Prostate gland (tissue), 2 donors: ENCODE data around the gene ADAMTS10. TPM values are rescaled to one million over a fixed set of nuclear protein-coding genes. Genes with fewer than 3 reads are reported as not detected.

Source experiments
- DNase-seq: peaks from one replicate; pipeline ENCODE4 v3.0.0-alpha.2; 2019; ENCODE audit warnings: low spot score
- H3K27ac ChIP-seq, 2 donors: fragments of 200-600 bp; sonication (generic); 2 replicates each; pipeline ENCODE4 v1.5.1; 2017 to 2019
- H3K27me3 ChIP-seq: fragments of 200-600 bp; sonication (generic); replicated peaks from 2 replicates; pipeline ENCODE4 v1.5.1; 2019; ENCODE audit not compliant: insufficient read depth
- H3K36me3 ChIP-seq, 2 donors: fragments of 200-600 bp; sonication (generic); 1 replicate in 1 of 2; 2 replicates in 1 of 2; pipeline versions ENCODE4 v1.5.1 to v1.8.1; 2017 to 2019
- H3K4me1 ChIP-seq: fragments of 200-600 bp; sonication (generic); replicated peaks from 2 replicates; pipeline ENCODE4 v1.5.1; 2019
- H3K4me3 ChIP-seq, 2 donors: fragments of 200-600 bp; sonication (generic); 2 replicates each; pipeline ENCODE4 v1.5.1; 2017 to 2019
- H3K9me3 ChIP-seq: fragments of 200-600 bp; sonication (generic); 2 replicates; pipeline ENCODE4 v1.5.1; 2017
- CTCF ChIP-seq, 4 experiments: fragments of 200-600 bp in 2 of 4; fragments of 450-650 bp in 2 of 4; sonication (generic) in 2 of 4; IDR thresholded peaks; 1 replicate in 3 of 4; 2 replicates in 1 of 4; pipeline ENCODE4 v1.5.1; 2016 to 2019; ENCODE audit warnings: antibody characterized with exemption in 4 of 4, mild to moderate bottlenecking in 2 of 4, moderate library complexity in 2 of 4
- POLR2A ChIP-seq: fragments of 450-650 bp; IDR thresholded peaks from one replicate; pipeline ENCODE4 v1.6.1; 2016; ENCODE audit warnings: antibody characterized with exemption, mild to moderate bottlenecking
- POLR2AphosphoS5 ChIP-seq: sonication (generic); formaldehyde crosslinking; IDR thresholded peaks from one replicate; pipeline ENCODE4 v1.6.1; 2017; ENCODE audit warnings: antibody characterized with exemption
- WGBS: methylation state at CpG from one replicate; pipeline ENCODE4 v1.1.5; 2018; 5-methylcytosine and 5-hydroxymethylcytosine counted together
- intact Hi-C: fragments of 100-400 bp; cut with DNase I; formaldehyde crosslinking; loops from one replicate; pipeline ENCODE4 v1.14.2; 2022
- total RNA-seq, 2 donors: library from RNA; depleted of rRNA; stranded (reverse); fragments of >200 nt; gene quantifications; one replicate each; pipeline ENCODE4 v1.1.0, GENCODE V29; 2016

The ADAMTS10 gene
- total RNA-seq, 2 donors from 2014 or later: 9.7 to 48.1 TPM

GRCh38 chr19:8654591-8655339 lies 44.2 kb upstream of the ADAMTS10 start:
- Histone ChIP-seq H3K27me3 (no peaks in the 10 kb centered on the region), H3K36me3 (no peaks in the 10 kb centered on the region), H3K4me3 (no peak overlapping the region), H3K4me1 (no peaks in the 10 kb centered on the region), H3K27ac (no peak overlapping the region), H3K9me3 (no peaks in the 10 kb centered on the region)
- no peak for TF ChIP-seq POLR2AphosphoS5
- TF ChIP-seq CTCF (IDR thresholded peaks at IDR 0.05): peak; percentile 86 to 96 (median 91)
- WGBS: 5% methylated on average over 15 of the region's 15 CpGs
- intact Hi-C loops: loop anchor here (2.0 kb wide), 1 partner anchor 424 kb away; no protein-coding TSS in a partner anchor
- no peak for DNase-seq

DNA sequence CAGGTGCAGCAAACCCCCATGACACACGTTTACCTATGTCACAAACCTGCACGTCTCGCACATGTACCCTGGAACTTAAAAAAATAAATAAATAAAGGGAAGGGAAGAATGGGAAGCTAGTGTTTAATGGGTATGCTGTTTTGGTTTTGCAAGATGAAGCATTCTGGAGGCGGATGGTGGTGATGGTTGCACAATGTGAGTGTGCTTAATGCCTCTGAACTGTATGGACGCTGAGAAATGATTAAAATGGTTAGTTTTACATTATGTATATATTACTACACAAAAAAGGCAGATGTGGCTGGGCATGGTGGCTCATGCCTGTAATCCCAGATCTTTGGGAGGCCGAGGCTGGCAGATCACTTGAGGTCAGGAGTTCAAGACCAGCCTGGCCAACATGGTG lies 37.7 kb upstream of the ADAMTS10 start:
- 70% methylated on average over 6 of the region's 6 CpGs for WGBS
- Histone ChIP-seq H3K36me3 (no peaks in the 10 kb centered on the region), H3K27me3 (peaks cover 4% of the 10 kb centered on the region), H3K4me3 (no peak overlapping the region), H3K27ac (no peak overlapping the region), H3K9me3 (no peaks in the 10 kb centered on the region), H3K4me1 (no peaks in the 10 kb centered on the region)
- intact Hi-C loops: no loop called here
- DNase-seq: no peak
- TF ChIP-seq POLR2AphosphoS5: no peak
- TF ChIP-seq CTCF (IDR thresholded peaks at IDR 0.05): no peak
- no peak for TF ChIP-seq POLR2A

GRCh38 chr19:8643860-8644653 lies 33.5 kb upstream of the ADAMTS10 start:
- TF ChIP-seq CTCF (IDR thresholded peaks at IDR 0.05) (no peak), POLR2A (no peak), POLR2AphosphoS5 (no peak)
- Histone ChIP-seq H3K9me3 (no peaks in the 10 kb centered on the region), H3K27me3 (peaks cover 4% of the 10 kb centered on the region), H3K27ac (no peak overlapping the region), H3K4me1 (no peaks in the 10 kb centered on the region), H3K4me3 (no peak overlapping the region), H3K36me3 (no peaks in the 10 kb centered on the region)
- intact Hi-C loops: no loop called here
- DNase-seq: no peak
- 73% methylated on average over 7 of the region's 7 CpGs for WGBS

GRCh38 chr19:8642561-8642960 lies 32.0 kb upstream of the ADAMTS10 start:
- TF ChIP-seq POLR2AphosphoS5 (no peak), CTCF (IDR thresholded peaks at IDR 0.05) (no peak), POLR2A (no peak)
- Histone ChIP-seq H3K9me3 (no peaks in the 10 kb centered on the region), H3K36me3 (no peaks in the 10 kb centered on the region), H3K27me3 (peaks cover 4% of the 10 kb centered on the region), H3K27ac (no peak overlapping the region), H3K4me3 (no peak overlapping the region), H3K4me1 (no peaks in the 10 kb centered on the region)
- no peak for DNase-seq
- 73% methylated on average over 5 of the region's 5 CpGs for WGBS
- intact Hi-C loops: no loop called here
